Endometrial microvascular endothelial cells (primary cell): ENCODE measurements around the gene RPP14. TPM values are rescaled to one million over a fixed set of nuclear protein-coding genes. Genes with fewer than 3 reads are reported as not detected.

Experiments used
- in situ Hi-C: cut with HindIII; loops from 2 replicates; pipeline ENCODE4 v1.10.0; 2017; ENCODE audit warnings: low sequenced_read_pairs, low pct_unique_long_range_greater_than_20kb; ENCODE audit errors: inconsistent ontology term
- total RNA-seq: library from RNA; depleted of rRNA; stranded (reverse); fragments of >200 nt; gene quantifications from one replicate; pipeline ENCODE4 v1.2.3, GENCODE V29; 2015; ENCODE audit errors: inconsistent ontology term

RPP14 gene
- total RNA-seq, 1 donor from 2014 or later = 18.2 TPM

DNA sequence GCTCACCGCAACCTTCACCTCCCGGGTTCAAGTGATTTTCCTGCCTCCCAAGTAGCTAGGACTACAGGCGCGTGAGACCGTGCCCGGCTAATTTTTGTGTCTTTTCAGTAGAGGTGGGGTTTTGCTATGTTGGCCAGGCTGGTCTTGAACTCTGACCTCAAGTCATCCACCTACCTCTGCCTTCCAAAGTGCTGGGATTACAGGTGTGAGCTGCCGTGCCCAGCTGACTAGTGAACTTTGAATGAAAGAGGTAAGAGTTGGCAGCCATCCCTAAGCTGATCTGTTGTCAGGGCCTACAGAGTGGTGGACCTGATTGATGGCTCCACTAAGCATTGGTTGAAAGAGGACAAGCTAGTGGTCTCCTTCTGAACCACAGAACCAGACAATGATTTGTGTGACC is 41.9 kb downstream of the RPP14 start:
- in situ Hi-C loops = no loop called here

DNA sequence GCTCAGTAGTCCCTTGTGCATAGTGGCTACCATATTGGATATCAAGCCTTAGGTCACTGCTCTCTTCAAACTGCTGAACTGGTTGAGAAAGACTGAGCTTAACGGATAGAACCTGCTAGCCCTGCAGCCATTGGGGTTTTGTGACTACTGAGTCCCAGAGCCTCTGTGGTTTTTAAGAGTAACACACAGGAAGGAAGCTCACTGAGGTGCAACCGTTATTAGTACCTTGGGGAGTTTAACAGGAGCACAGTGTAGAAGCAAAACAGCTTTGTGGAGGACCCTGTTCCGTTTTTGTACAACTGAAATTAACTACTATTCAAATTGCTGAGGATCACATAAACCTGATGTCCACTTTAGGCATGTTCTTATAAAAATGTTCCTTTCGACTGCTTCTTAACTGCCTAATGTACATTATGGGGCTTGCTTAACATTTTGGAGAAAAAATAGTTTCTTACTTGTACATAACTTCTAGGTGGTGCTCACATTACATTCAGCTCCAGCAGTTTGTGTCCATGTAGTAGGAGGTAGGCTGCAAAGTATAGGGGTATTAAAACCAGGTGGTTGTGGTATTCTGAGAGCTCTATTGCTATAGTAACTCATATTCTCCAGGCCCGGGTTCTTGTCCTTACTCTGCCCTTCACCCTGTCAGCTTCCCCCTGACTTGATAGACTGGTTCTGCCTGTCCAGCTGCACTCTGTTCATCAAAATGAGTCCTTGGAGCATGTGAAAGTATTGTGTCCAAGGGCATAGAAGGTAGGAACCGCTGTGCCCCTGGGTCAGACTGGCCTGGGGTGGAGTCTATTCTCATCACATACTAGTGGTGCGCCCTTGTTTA is 44.0 kb downstream of the RPP14 start:
- in situ Hi-C loops = no loop called here

DNA sequence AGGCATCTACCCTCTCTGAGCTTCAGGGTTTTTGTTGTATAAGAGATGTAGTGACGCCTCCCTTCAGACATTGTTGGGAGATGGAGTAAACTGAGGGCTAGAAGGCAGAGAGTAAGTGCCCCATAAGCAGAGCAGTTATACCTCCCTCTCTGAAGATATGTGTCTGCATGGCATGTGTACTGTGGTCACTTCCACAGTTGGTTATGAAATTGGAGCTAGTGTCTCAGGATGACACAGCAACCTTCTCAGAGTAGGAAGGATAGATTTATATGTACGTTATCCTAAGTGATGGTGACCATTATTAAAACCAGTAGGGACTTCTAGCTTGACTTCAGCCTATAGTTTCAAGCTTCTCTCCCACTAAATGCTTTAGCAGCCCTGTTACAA is 44.6 kb downstream of the RPP14 start:
- in situ Hi-C loops = no loop called here

GRCh38 chr3:58351920-58352319 is 45.9 kb downstream of the RPP14 start:
- in situ Hi-C loops = no loop called here

- in situ Hi-C loops = no loop called here
Observed at GRCh38 chr3:58352626-58353025, 46.6 kb downstream of the RPP14 start.

DNA sequence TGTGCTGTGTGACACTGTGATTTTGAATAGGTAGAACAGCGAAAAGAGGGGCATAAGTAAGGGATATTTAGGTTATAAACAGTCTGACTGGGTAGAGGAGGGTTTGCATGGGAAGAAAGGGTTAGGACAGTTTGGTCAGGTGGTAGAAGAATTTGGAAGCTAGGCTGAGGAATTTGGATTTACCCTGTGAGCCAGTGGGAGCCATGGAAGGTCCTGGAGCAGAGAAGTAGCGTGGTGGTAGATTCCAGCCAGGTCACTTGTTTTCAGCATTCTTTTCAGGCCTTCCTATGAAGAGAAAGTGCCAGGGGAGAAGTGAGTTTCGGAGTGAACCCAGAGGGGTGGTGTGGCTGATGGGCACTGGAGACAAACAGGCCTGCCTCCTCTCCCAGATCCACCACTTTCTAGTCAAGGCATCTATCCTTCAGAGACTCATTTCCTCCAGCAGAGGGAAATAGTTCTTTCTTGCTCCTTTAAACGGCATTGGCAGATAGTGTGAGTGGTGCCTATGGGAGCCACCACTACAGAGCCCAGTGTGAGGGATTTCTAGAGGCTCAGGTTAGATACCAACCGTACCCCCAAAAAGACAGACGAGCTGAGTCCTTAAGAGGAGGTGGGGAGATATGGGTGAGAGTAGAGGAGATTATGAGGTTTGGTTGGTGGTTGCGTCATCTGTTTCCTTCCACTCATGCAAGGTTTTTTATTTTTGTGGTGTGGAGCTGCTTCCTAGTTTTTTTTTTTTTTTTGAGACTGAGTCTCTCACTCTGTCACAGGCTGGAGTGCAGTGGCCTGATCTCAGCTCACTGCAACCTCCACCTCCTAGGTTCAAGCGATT is 47.9 kb downstream of the RPP14 start:
- in situ Hi-C loops = no loop called here

- in situ Hi-C loops = no loop called here
Observed at GRCh38 chr3:58355179-58355578, 49.1 kb downstream of the RPP14 start.

DNA sequence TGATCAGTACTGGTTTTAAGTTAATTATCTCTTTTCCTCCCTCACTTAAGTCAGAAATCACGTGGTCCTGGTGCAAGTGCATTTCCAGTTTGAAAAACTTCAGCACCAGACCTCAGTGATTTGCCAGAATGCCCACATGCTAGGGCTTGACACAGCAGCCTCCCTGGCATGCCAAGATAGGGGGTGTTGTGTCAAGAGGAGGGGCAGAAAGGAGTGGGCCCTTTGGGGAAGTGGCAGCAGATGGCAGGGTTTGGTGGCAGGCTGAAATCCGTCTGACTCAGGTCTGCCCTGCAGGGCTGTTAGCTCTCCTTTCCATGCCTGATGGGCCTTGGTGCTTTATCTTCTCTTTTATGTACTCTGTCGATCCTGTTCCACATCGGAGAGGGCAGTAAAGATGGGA is 50.0 kb downstream of the RPP14 start:
- in situ Hi-C loops = no loop called here

GRCh38 chr3:58357402-58357801 is 51.4 kb downstream of the RPP14 start:
- in situ Hi-C loops = no loop called here

DNA sequence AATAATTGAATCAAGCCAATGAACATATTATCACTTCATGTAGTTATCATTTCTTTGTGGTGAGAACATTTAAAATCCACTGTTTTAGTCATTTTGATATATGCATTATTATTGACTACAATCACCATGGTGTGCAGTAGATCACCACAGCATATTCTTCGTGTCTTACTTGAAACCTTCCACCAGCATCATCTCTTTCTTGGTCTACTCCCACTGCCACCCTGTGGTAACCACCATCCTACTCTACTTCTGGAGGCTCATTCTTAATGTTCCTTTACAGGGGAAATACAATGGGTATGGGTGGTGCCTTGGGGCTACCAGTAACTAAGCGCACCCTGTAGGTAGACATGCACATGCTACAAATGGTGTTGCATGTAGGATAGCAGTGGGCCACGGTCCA is 52.0 kb downstream of the RPP14 start:
- in situ Hi-C loops = no loop called here

DNA sequence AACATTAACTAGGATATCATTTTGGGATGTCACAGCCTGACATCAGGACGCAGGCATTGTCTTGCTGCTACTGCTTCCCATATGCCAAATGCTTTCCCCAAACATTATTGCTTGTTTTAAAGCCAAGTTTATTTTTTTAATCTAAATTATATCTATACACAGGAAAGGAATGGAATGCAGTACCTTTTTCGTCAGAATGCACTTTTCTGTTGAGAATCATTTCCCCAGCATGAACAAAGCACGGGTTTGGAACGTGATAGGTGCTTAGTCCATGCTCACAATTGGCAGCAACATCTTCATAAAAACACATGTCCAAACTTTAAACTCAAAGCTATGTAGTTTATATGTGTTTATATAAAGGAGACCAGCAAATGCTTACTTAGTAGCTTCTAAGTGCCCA is 52.8 kb downstream of the RPP14 start:
- in situ Hi-C loops = no loop called here

- in situ Hi-C loops = no loop called here
Observed at GRCh38 chr3:58359621-58360020, 53.6 kb downstream of the RPP14 start.

GRCh38 chr3:58361866-58362265 is 55.8 kb downstream of the RPP14 start:
- in situ Hi-C loops = no loop called here

DNA sequence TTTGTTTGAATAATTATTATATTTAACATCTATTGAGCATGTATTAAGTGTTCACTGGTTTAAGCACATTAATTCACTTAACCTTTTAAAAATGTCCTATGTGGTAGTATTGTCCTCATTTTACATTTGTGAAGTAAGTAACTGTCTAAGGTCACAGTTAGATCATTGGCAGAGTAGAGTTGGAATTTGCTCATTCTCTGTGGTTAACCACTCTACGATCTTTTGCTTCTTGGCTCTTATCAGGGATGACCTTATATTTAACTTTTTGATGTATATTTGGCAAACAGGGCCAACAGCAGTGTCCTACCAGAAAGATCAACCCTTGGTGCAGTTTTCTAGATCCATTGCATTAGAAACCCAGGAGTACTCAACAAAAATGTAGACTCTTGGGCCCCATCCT is 60.7 kb downstream of the RPP14 start:
- in situ Hi-C loops = no loop called here

DNA sequence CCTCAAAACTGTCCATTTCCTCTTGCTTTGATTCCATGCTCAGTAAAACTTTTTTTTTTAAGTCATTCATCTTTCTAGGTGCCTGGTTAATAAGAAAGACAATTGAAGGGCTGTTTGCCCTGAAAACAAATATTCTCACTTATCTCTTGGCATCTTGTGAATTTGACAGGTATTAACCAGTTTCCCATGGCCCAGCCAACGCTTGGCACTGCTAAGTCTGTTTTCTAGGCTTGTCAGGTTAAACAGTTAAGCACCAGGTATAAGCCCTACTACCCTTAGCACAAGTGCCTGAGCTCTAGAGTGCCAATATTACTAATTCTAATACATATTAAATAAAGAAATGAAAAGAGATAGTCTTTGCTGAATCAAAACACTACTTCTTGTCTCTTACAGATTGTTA is 63.0 kb downstream of the RPP14 start:
- in situ Hi-C loops = no loop called here

Other genes with a start within 250 kb of the RPP14 start
- gene DNASE1L3, start 95.3 kb upstream of the RPP14 start, total RNA-seq = not detected
- gene ABHD6, start 68.5 kb upstream of the RPP14 start, total RNA-seq = 7.5 TPM
- 20.7 TPM for gene HTD2, start 275 bp downstream of the RPP14 start, total RNA-seq
- gene PXK, start 26.6 kb downstream of the RPP14 start, total RNA-seq = 16.0 TPM
- 98.7 TPM for gene PDHB, start 127.6 kb downstream of the RPP14 start, total RNA-seq
- 8.1 TPM for gene KCTD6, start 185.9 kb downstream of the RPP14 start, total RNA-seq
- 4.3 TPM for gene ACOX2, start 230.9 kb downstream of the RPP14 start, total RNA-seq